CD4-positive, alpha-beta T cell treated with Interleukin-6 for 4 hours (primary cell): ENCODE measurements around the gene PDE4D.

ENCODE experiments used
- DNase-seq: peaks from one replicate; pipeline ENCODE4 v3.0.0-alpha.2; 2020; ENCODE audit warnings: mixed read lengths

PDE4D gene

GRCh38 chr5:59238126-59238902 is 655.2 kb downstream of the PDE4D start:
- no peak for DNase-seq

GRCh38 chr5:59236986-59237385 is 656.5 kb downstream of the PDE4D start:
- no peak for DNase-seq

- no peak for DNase-seq
These were observed 657.1 kb downstream of the PDE4D start for GRCh38 chr5:59236448-59236847.

- DNase-seq = no peak
These were observed 659.3 kb downstream of the PDE4D start for GRCh38 chr5:59234236-59234635.

- DNase-seq = no peak
These were observed 662.1 kb downstream of the PDE4D start for GRCh38 chr5:59231221-59231931.

GRCh38 chr5:59222687-59223511 is 670.6 kb downstream of the PDE4D start:
- no peak for DNase-seq

GRCh38 chr5:59221769-59222168 is 671.8 kb downstream of the PDE4D start:
- DNase-seq = no peak

- no peak for DNase-seq
These were observed 675.0 kb downstream of the PDE4D start for GRCh38 chr5:59218424-59219045.

- DNase-seq = no peak
These were observed 676.7 kb downstream of the PDE4D start for GRCh38 chr5:59216841-59217240.

- no peak for DNase-seq
These were observed 680.9 kb downstream of the PDE4D start for GRCh38 chr5:59212596-59212995.

- no peak for DNase-seq
These were observed 683.7 kb downstream of the PDE4D start for GRCh38 chr5:59209758-59210359.

GRCh38 chr5:59208474-59208873 is 685.1 kb downstream of the PDE4D start:
- no peak for DNase-seq

GRCh38 chr5:59207401-59207800 is 686.1 kb downstream of the PDE4D start:
- DNase-seq = no peak

- DNase-seq = no peak
These were observed 687.4 kb downstream of the PDE4D start for GRCh38 chr5:59206132-59206581.

- DNase-seq = no peak
These were observed 689.2 kb downstream of the PDE4D start for GRCh38 chr5:59204114-59204897.

- no peak for DNase-seq
These were observed 693.7 kb downstream of the PDE4D start for GRCh38 chr5:59199868-59200267.

GRCh38 chr5:59198832-59199231 is 694.7 kb downstream of the PDE4D start:
- DNase-seq = no peak

GRCh38 chr5:59198365-59198764 is 695.2 kb downstream of the PDE4D start:
- no peak for DNase-seq

- no peak for DNase-seq
These were observed 695.6 kb downstream of the PDE4D start for GRCh38 chr5:59197911-59198310.

GRCh38 chr5:59193616-59194319 is 699.8 kb downstream of the PDE4D start:
- no peak for DNase-seq

- DNase-seq = no peak
These were observed 702.8 kb downstream of the PDE4D start for GRCh38 chr5:59190746-59191145.
